ENCODE data around the gene ELMO1.

- TF ChIP-seq RAD21 (IDR thresholded peaks at IDR 0.05; ENCODE audit: low read depth) (no peak), CTCF (IDR thresholded peaks at IDR 0.05 in 2 of 3, conservative IDR thresholded peaks at IDR 0.05 in 1 of 3; ENCODE audit: borderline replicate concordance in 1 of 3, insufficient read depth in 1 of 3, low read depth in 2 of 3, low read length in 2 of 3) (no peak), SP1 (IDR thresholded peaks at IDR 0.05; ENCODE audit: low read depth) (no peak), TCF7L2 (IDR thresholded peaks at IDR 0.05; ENCODE audit: borderline replicate concordance, extremely low read depth, insufficient read depth, insufficient read length) (no peak), REST (IDR thresholded peaks at IDR 0.05; ENCODE audit: low read depth) (no peak), EZH2 (IDR thresholded peaks at IDR 0.05) (no peak), YY1 (IDR thresholded peaks at IDR 0.05; ENCODE audit: extremely low read depth, insufficient replicate concordance, low read depth, low read length) (no peak), ZNF274 (IDR thresholded peaks at IDR 0.05; ENCODE audit: low read depth, low read length) (no peak), POLR2A (IDR thresholded peaks at IDR 0.05; ENCODE audit: borderline replicate concordance, extremely low read depth, insufficient read depth, insufficient read length) (no peak), FOSL1 (IDR thresholded peaks at IDR 0.05; ENCODE audit: low read depth) (no peak)
- TF ChIP-seq, protein P1, sequence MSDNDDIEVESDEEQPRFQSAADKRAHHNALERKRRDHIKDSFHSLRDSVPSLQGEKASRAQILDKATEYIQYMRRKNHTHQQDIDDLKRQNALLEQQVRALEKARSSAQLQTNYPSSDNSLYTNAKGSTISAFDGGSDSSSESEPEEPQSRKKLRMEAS (IDR thresholded peaks at IDR 0.05), result no peak
- TF ChIP-seq, protein P2, sequence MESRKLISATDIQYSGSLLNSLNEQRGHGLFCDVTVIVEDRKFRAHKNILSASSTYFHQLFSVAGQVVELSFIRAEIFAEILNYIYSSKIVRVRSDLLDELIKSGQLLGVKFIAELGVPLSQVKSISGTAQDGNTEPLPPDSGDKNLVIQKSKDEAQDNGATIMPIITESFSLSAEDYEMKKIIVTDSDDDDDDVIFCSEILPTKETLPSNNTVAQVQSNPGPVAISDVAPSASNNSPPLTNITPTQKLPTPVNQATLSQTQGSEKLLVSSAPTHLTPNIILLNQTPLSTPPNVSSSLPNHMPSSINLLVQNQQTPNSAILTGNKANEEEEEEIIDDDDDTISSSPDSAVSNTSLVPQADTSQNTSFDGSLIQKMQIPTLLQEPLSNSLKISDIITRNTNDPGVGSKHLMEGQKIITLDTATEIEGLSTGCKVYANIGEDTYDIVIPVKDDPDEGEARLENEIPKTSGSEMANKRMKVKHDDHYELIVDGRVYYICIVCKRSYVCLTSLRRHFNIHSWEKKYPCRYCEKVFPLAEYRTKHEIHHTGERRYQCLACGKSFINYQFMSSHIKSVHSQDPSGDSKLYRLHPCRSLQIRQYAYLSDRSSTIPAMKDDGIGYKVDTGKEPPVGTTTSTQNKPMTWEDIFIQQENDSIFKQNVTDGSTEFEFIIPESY (IDR thresholded peaks at IDR 0.05; ENCODE audit: extremely low read depth, insufficient replicate concordance, low read length), result no peak
- TF ChIP-seq, protein P3, sequence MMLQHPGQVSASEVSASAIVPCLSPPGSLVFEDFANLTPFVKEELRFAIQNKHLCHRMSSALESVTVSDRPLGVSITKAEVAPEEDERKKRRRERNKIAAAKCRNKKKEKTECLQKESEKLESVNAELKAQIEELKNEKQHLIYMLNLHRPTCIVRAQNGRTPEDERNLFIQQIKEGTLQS (IDR thresholded peaks at IDR 0.05), result no peak
Observed at GRCh38 chr7:37443627-37444026, 5.0 kb downstream of the ELMO1 start.
